GM21515 (cell line): ENCODE measurements around the gene AFTPH.
A peak's percentile ranks its signal among the peaks of the same experiment; 100 is the strongest.

Source experiments
- ATAC-seq: cut with Tn5 transposase; IDR thresholded peaks from one replicate; pipeline ENCODE4 v1.9.1; 2021; ENCODE audit not compliant: unreplicated experiment

Gene AFTPH

GRCh38 chr2:64627860-64628841 is 104.0 kb downstream of the AFTPH start:
- no peak for ATAC-seq

- no peak for ATAC-seq
Observed at GRCh38 chr2:64629329-64629781, 105.2 kb downstream of the AFTPH start.

GRCh38 chr2:64629875-64630274 is 105.7 kb downstream of the AFTPH start:
- ATAC-seq, result no peak

GRCh38 chr2:64630752-64631151 is 106.6 kb downstream of the AFTPH start:
- ATAC-seq, result no peak

GRCh38 chr2:64631771-64632170 is 107.6 kb downstream of the AFTPH start:
- no peak for ATAC-seq

GRCh38 chr2:64632835-64633819 is 109.0 kb downstream of the AFTPH start:
- no peak for ATAC-seq

GRCh38 chr2:64634345-64635267 is 110.5 kb downstream of the AFTPH start:
- no peak for ATAC-seq

- peak; percentile 64 for ATAC-seq
Observed at GRCh38 chr2:64635976-64636911, 112.1 kb downstream of the AFTPH start.

- ATAC-seq, result peak; percentile 43
Observed at GRCh38 chr2:64637000-64637635, 113.0 kb downstream of the AFTPH start.

GRCh38 chr2:64637931-64638330 is 113.8 kb downstream of the AFTPH start:
- no peak for ATAC-seq

- ATAC-seq, result no peak
Observed at GRCh38 chr2:64638502-64639120, 114.5 kb downstream of the AFTPH start.

GRCh38 chr2:64639691-64640090 is 115.6 kb downstream of the AFTPH start:
- no peak for ATAC-seq

- ATAC-seq, result no peak
Observed at GRCh38 chr2:64640153-64641044, 116.3 kb downstream of the AFTPH start.

GRCh38 chr2:64641599-64641998 is 117.5 kb downstream of the AFTPH start:
- ATAC-seq, result no peak
